Glomerular endothelial cell (primary cell): ENCODE measurements around the gene FOXP3. TPM values are rescaled to one million over a fixed set of nuclear protein-coding genes. Genes with fewer than 3 reads are reported as not detected.
"Not testable (repeated sequence)": the region's sequence is repeated elsewhere in the genome, so short reads cannot be mapped to it uniquely, and the experiment has no call there.

Experiments used
- DNase-seq: peaks from one replicate; pipeline ENCODE4 v3.0.0-alpha.2; 2011; ENCODE audit warnings: low read depth, low spot score; ENCODE audit errors: extremely low read depth
- total RNA-seq: library from RNA; depleted of rRNA; stranded (reverse); fragments of >200 nt; gene quantifications from 2 replicates; pipeline ENCODE4 v1.2.3, GENCODE V29; 2015

The FOXP3 gene
- not detected in 2 replicates for total RNA-seq

GRCh38 chrX:49264460-49264859 lies at the start of gene FOXP3:
FOXP3 (minus strand) TSS chrX:49264710; CDS start chrX:49258505, 6,205 bp downstream.
- no peak for DNase-seq

GRCh38 chrX:49312176-49312575 lies 47.7 kb upstream of the FOXP3 start:
- no peak for DNase-seq

GRCh38 chrX:49310371-49310770 lies 45.9 kb upstream of the FOXP3 start:
- no peak for DNase-seq

GRCh38 chrX:49309401-49309981 lies 45.0 kb upstream of the FOXP3 start:
- no peak for DNase-seq

- DNase-seq = no peak
These were observed 44.2 kb upstream of the FOXP3 start for GRCh38 chrX:49308604-49309269.

- not testable (repeated sequence) for DNase-seq
These were observed 43.3 kb upstream of the FOXP3 start for GRCh38 chrX:49307775-49308174.

- no peak for DNase-seq
These were observed 38.8 kb upstream of the FOXP3 start, which contains the start of gene GAGE10 for GRCh38 chrX:49303346-49303745. GAGE10 (plus strand) TSS chrX:49303646; CDS start chrX:49304860, 1,214 bp downstream.

- no peak for DNase-seq
These were observed 36.2 kb upstream of the FOXP3 start for GRCh38 chrX:49300703-49301102.

GRCh38 chrX:49299293-49299692 lies 34.8 kb upstream of the FOXP3 start:
- DNase-seq = not testable (repeated sequence)

GRCh38 chrX:49292400-49293362 lies 28.2 kb upstream of the FOXP3 start:
- no peak for DNase-seq

GRCh38 chrX:49291615-49292337 lies 27.3 kb upstream of the FOXP3 start:
- DNase-seq = peak; percentile 25

GRCh38 chrX:49290215-49290614 lies 25.7 kb upstream of the FOXP3 start:
- DNase-seq = no peak

- no peak for DNase-seq
These were observed 23.2 kb upstream of the FOXP3 start for GRCh38 chrX:49287665-49288064.

GRCh38 chrX:49286581-49286980 lies 22.1 kb upstream of the FOXP3 start:
- no peak for DNase-seq

- DNase-seq = no peak
These were observed 21.6 kb upstream of the FOXP3 start for GRCh38 chrX:49286136-49286535.

- DNase-seq = no peak
These were observed 19.7 kb upstream of the FOXP3 start for GRCh38 chrX:49284212-49284611.

- no peak for DNase-seq
These were observed 18.1 kb upstream of the FOXP3 start for GRCh38 chrX:49282647-49283011.

GRCh38 chrX:49278081-49278480 lies 13.6 kb upstream of the FOXP3 start:
- DNase-seq = no peak

GRCh38 chrX:49277535-49277830 lies 13.0 kb upstream of the FOXP3 start:
- no peak for DNase-seq

GRCh38 chrX:49276671-49277534 lies 12.4 kb upstream of the FOXP3 start:
- no peak for DNase-seq
